NK-92 (cell line): ENCODE results near the gene SPEG.
"Not testable (repeated sequence)": the region's sequence is repeated elsewhere in the genome, so short reads cannot be mapped to it uniquely, and the experiment has no call there.

Experiments used
- DNase-seq: peaks from one replicate; lab custom pipeline; 2025; ENCODE audit not compliant: unreplicated experiment; lab: John Stamatoyannopoulos, UW

The SPEG gene

GRCh38 chr2:219434718-219435525 lies at the start of gene SPEG:
TSS of gene SPEG (plus strand) at chr2:219434843. CDS start at chr2:219434978, 135 bp downstream.
- DNase-seq: no peak

GRCh38 chr2:219384859-219385258 lies 49.8 kb upstream of the SPEG start:
- DNase-seq: no peak

GRCh38 chr2:219385958-219386520 lies 48.6 kb upstream of the SPEG start:
- no peak for DNase-seq

GRCh38 chr2:219386532-219387280 lies 47.9 kb upstream of the SPEG start:
- DNase-seq: no peak

GRCh38 chr2:219387306-219388120 lies 47.1 kb upstream of the SPEG start, which contains the start of gene DNPEP:
TSS of gene DNPEP (minus strand) at chr2:219387912. CDS start at chr2:219387794, 118 bp downstream.
- no peak for DNase-seq

GRCh38 chr2:219388121-219388906 lies 46.3 kb upstream of the SPEG start:
- peak; percentile 94 for DNase-seq

- no peak for DNase-seq
Observed at GRCh38 chr2:219388907-219389156, 45.8 kb upstream of the SPEG start.

GRCh38 chr2:219392754-219393153 lies 41.9 kb upstream of the SPEG start:
- no peak for DNase-seq

GRCh38 chr2:219395056-219395455 lies 39.6 kb upstream of the SPEG start:
- DNase-seq: not testable (repeated sequence)

- DNase-seq: no peak
Observed at GRCh38 chr2:219395609-219396008, 39.0 kb upstream of the SPEG start.

GRCh38 chr2:219396863-219397457 lies 37.7 kb upstream of the SPEG start:
- no peak for DNase-seq

- DNase-seq: no peak
Observed at GRCh38 chr2:219398721-219399363, 35.8 kb upstream of the SPEG start.

- DNase-seq: no peak
Observed at GRCh38 chr2:219399716-219400478, 34.7 kb upstream of the SPEG start.

GRCh38 chr2:219400562-219400961 lies 34.1 kb upstream of the SPEG start:
- DNase-seq: no peak

- no peak for DNase-seq
Observed at GRCh38 chr2:219401606-219402005, 33.0 kb upstream of the SPEG start.

- peak; percentile 3 for DNase-seq
Observed at GRCh38 chr2:219402665-219403515, 31.8 kb upstream of the SPEG start.

- no peak for DNase-seq
Observed at GRCh38 chr2:219403861-219404260, 30.8 kb upstream of the SPEG start.
